ENCODE data around the gene NR0B2. TPM values are rescaled to one million over a fixed set of nuclear protein-coding genes. Genes with fewer than 3 reads are reported as not detected.

NR0B2 gene
- total and polyA plus RNA-seq, 2 of the 13 experiments (the other 11 are each of a cell fraction or from before 2014, with no cell fraction given), result 72.5 to 133 TPM

GRCh38 chr1:26921540-26922430 lies 8.0 kb upstream of the NR0B2 start, which contains the start of gene NUDC (continued):
- TF ChIP-seq KIAA2018 (CRISPR knock-in tag; IDR thresholded peaks at IDR 0.05; ENCODE audit: borderline replicate concordance), result no peak
- peak; percentile 56; the same call in 1 of the 2 replicates for TF ChIP-seq KDM5A (IDR thresholded peaks at IDR 0.05; ENCODE audit: borderline replicate concordance, low read length)
- TF ChIP-seq ZNF232 (CRISPR knock-in tag; IDR thresholded peaks at IDR 0.05; ENCODE audit: borderline replicate concordance), result no peak; the same call in none of the 2 replicates
- peak; percentile 87 for TF ChIP-seq RFX1 (IDR thresholded peaks at IDR 0.05)
- TF ChIP-seq ZNF362 (CRISPR knock-in tag; IDR thresholded peaks at IDR 0.05; ENCODE audit: borderline replicate concordance), result no peak; the same call in 1 of the 2 replicates
- no peak for TF ChIP-seq ZNF557 (CRISPR knock-in tag; IDR thresholded peaks at IDR 0.05)
- no peak; the same call in 1 of the 2 replicates for TF ChIP-seq ZBTB26 (CRISPR knock-in tag; IDR thresholded peaks at IDR 0.05; ENCODE audit: borderline replicate concordance)
- no peak for TF ChIP-seq ZHX1 (CRISPR knock-in tag; IDR thresholded peaks at IDR 0.05; ENCODE audit: low read depth)
- TF ChIP-seq RCOR2 (CRISPR knock-in tag; IDR thresholded peaks at IDR 0.05), result no peak
- no peak for TF ChIP-seq ZNF292 (CRISPR knock-in tag; IDR thresholded peaks at IDR 0.05; ENCODE audit: borderline replicate concordance, low read depth)
- TF ChIP-seq CEBPB (IDR thresholded peaks at IDR 0.05; ENCODE audit: borderline replicate concordance, low read depth, low read length), result no peak
- no peak for TF ChIP-seq ZSCAN12 (CRISPR knock-in tag; IDR thresholded peaks at IDR 0.05)
- peak; percentile 69 for TF ChIP-seq SRY (CRISPR knock-in tag; IDR thresholded peaks at IDR 0.05)

Data from HepG2 (cell line).